Lower lobe of right lung (tissue), 2 donors: ENCODE measurements around the gene PPP2R2C. TPM values are rescaled to one million over a fixed set of nuclear protein-coding genes. Genes with fewer than 3 reads are reported as not detected.
A peak's percentile ranks its signal among the peaks of the same experiment; 100 is the strongest.

ENCODE experiments used
- ATAC-seq, 2 donors: fragments of 200-7000 bp; cut with Tn5 transposase; one replicate each; pipeline ENCODE4 v1.9.1; 2020 to 2022; ENCODE audit warnings: mild to moderate bottlenecking in 2 of 2, moderate library complexity in 2 of 2
- DNase-seq: peaks from one replicate; pipeline ENCODE4 v3.0.0-alpha.2; 2020
- H3K27ac ChIP-seq: fragments of 200-600 bp; one replicate; pipeline ENCODE4 v1.8.0; 2022
- H3K27me3 ChIP-seq: fragments of 200-600 bp; one replicate; pipeline ENCODE4 v1.8.0; 2022; ENCODE audit warnings: low read depth
- H3K36me3 ChIP-seq: fragments of 200-600 bp; one replicate; pipeline ENCODE4 v1.8.0; 2022; ENCODE audit warnings: mild to moderate bottlenecking
- H3K4me1 ChIP-seq: fragments of 200-600 bp; one replicate; pipeline ENCODE4 v1.8.0; 2022
- H3K4me3 ChIP-seq: fragments of 200-600 bp; one replicate; pipeline ENCODE4 v1.8.0; 2022; ENCODE audit warnings: mild to moderate bottlenecking
- H3K9me3 ChIP-seq: fragments of 200-600 bp; one replicate; pipeline ENCODE4 v1.8.0; 2022
- intact Hi-C: fragments of 100-400 bp; cut with DNase I; formaldehyde crosslinking; loops from one replicate; pipeline ENCODE4 v1.11.0; 2022
- total RNA-seq: library from RNA; stranded (reverse); fragmentation: NEBNext Ultra II Directional; extraction: Animal tissue kit (Norgen Biotek cat#: 25700); gene quantifications from one replicate; pipeline ENCODE4 v1.2.1, GENCODE V29; 2021
- TF ChIP-seq, protein P1 (sequence below): fragments of 200-600 bp; IDR thresholded peaks from one replicate; pipeline ENCODE4 v1.8.0; 2022; ENCODE audit warnings: antibody characterized with exemption, mild to moderate bottlenecking
- donor health status: DM: no; HTN: yes; CAD: no; lungs with severe emphysema.

The PPP2R2C gene
- total RNA-seq, 1 donor from 2014 or later, result not detected

GRCh38 chr4:6516281-6516680 is 43.9 kb upstream of the PPP2R2C start:
- peaks cover 6% of the 10 kb centered on the region for H3K27me3 ChIP-seq
- DNase-seq (no peak), ATAC-seq (no peak)
- no peaks in the 10 kb centered on the region for H3K4me1 ChIP-seq
- TF ChIP-seq, protein P1, sequence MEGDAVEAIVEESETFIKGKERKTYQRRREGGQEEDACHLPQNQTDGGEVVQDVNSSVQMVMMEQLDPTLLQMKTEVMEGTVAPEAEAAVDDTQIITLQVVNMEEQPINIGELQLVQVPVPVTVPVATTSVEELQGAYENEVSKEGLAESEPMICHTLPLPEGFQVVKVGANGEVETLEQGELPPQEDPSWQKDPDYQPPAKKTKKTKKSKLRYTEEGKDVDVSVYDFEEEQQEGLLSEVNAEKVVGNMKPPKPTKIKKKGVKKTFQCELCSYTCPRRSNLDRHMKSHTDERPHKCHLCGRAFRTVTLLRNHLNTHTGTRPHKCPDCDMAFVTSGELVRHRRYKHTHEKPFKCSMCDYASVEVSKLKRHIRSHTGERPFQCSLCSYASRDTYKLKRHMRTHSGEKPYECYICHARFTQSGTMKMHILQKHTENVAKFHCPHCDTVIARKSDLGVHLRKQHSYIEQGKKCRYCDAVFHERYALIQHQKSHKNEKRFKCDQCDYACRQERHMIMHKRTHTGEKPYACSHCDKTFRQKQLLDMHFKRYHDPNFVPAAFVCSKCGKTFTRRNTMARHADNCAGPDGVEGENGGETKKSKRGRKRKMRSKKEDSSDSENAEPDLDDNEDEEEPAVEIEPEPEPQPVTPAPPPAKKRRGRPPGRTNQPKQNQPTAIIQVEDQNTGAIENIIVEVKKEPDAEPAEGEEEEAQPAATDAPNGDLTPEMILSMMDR, result no peak
- no peak overlapping the region for H3K4me3 ChIP-seq
- intact Hi-C loops, result no loop called here
- no peaks in the 10 kb centered on the region for H3K9me3 ChIP-seq
- no peaks in the 10 kb centered on the region for H3K36me3 ChIP-seq
- no peak overlapping the region for H3K27ac ChIP-seq

- ATAC-seq, result no peak
- Histone ChIP-seq H3K4me1 (no peaks in the 10 kb centered on the region), H3K9me3 (no peaks in the 10 kb centered on the region), H3K36me3 (no peaks in the 10 kb centered on the region), H3K4me3 (no peak overlapping the region), H3K27ac (no peak overlapping the region), H3K27me3 (peaks cover 6% of the 10 kb centered on the region)
- DNase-seq, result no peak
- intact Hi-C loops, result no loop called here
- TF ChIP-seq, protein P1, result no peak
Observed at GRCh38 chr4:6513678-6514077, 41.3 kb upstream of the PPP2R2C start.

DNA sequence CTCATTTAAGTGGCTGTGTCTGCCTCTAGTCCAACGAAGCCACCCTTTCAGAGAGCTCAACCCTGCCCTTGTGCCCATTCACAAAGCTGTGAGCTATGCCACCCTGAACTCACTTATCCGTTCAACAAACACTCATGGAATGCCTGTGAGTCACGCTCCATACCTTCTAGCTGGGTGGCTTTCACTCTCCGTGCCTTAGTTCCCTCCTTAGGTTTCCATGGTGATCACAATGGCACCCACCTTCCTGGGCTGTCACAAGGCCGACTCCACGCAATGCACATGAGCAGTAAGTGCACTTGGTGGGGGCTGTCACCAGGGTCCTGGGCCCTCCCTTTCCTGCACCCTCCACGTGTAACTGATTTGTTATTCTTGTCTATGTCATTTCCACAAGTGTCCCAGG is 37.2 kb upstream of the PPP2R2C start:
- Histone ChIP-seq H3K36me3 (no peaks in the 10 kb centered on the region), H3K27ac (no peak overlapping the region), H3K4me1 (no peaks in the 10 kb centered on the region), H3K9me3 (peaks cover 7% of the 10 kb centered on the region), H3K4me3 (no peak overlapping the region), H3K27me3 (no peaks in the 10 kb centered on the region)
- DNase-seq, result no peak
- intact Hi-C loops, result no loop called here
- ATAC-seq, result peak in 1 of 2 donors; percentile 66
- TF ChIP-seq, protein P1, result no peak

- Histone ChIP-seq H3K27me3 (no peaks in the 10 kb centered on the region), H3K27ac (no peak overlapping the region), H3K9me3 (peaks cover 17% of the 10 kb centered on the region), H3K36me3 (no peaks in the 10 kb centered on the region), H3K4me3 (no peak overlapping the region), H3K4me1 (no peaks in the 10 kb centered on the region)
- intact Hi-C loops, result no loop called here
- TF ChIP-seq, protein P1, result no peak
- DNase-seq (no peak), ATAC-seq (no peak)
Observed at GRCh38 chr4:6507345-6507744, 34.9 kb upstream of the PPP2R2C start.

DNA sequence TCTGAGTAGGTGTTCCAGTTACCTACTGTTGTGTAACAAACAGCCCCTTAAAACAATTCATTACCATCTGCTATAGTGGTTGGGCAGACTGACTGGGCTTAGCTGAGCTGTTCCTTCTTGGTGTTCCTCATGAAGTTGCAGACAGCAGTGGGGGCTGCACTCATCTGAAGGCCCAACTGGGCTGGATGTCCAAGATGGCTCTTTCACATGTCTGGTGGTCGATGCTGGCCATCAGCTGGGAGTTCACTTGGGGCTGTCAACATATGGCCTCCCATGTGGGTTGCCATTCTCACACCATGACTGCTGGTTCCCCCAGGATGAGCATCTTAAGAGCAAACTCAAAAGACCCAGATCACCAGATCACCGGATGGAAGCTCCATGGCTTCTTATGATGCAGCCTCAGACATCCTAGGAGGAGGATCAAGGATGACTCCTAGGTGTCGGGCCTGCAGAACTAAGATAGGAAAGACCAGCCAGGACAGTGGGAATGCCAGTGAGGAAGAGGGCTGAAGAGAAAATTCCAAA is 34.3 kb upstream of the PPP2R2C start:
- Histone ChIP-seq H3K4me3 (no peak overlapping the region), H3K27me3 (no peaks in the 10 kb centered on the region), H3K9me3 (peaks cover 17% of the 10 kb centered on the region), H3K27ac (no peak overlapping the region), H3K4me1 (no peaks in the 10 kb centered on the region), H3K36me3 (no peaks in the 10 kb centered on the region)
- TF ChIP-seq, protein P1, result no peak
- intact Hi-C loops, result no loop called here
- no peak for ATAC-seq
- DNase-seq, result no peak
